ENCODE data around the gene CASR. TPM values are rescaled to one million over a fixed set of nuclear protein-coding genes. Genes with fewer than 3 reads are reported as not detected.

CASR gene
- polyA plus RNA-seq, 2 of the 4 experiments (the other 2 are of a cell fraction), result not detected

DNA sequence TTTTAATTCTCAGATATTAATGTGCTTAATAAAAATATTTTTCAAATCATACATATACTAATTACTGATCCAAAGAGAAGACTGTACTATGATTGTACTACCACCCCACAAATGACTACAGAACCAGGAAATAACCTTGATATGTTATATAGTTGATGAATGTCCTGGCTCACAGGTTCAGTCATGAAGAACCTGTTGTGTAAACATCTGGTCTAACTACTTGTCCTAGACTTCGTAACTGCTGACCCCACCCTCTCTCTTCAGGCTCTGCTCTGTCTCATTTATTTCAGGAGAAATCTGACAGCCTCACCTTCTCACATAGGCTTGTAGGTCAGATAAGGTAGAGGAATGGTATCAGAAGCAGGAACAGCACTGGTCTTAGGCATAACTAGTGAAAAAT lies 126.9 kb downstream of the CASR start:
- no peak overlapping the region for H3K4me2 ChIP-seq

DNA sequence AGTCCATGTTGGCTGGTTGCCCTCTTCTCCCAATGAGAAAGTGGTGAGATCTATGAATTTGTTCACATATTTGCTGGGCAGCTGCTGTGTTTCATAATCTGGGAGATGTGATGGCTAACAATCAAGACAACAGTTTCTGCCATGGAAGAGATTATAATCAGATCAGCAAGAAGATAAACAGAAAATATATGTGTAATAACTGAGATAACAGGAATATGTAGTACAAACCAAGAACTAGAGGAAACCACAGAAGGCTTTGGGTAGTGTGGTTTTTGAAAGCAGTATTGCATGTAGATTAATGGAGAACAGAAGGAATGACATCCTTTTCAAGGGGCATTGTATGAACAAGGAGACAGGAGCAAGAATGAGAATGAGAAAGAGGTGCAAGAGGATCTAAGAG lies 129.4 kb downstream of the CASR start:
- ChIA-PET POLR2A (no interaction called here), CTCF (interaction anchor here (0.6 to 1.0 kb wide), 2 partner anchors 24 to 25 kb away, joined by 3 to 4 read pairs; no protein-coding TSS in a partner anchor)
- no peak for DNase-seq (ENCODE audit: low read depth in 1 of 2, low spot score in 1 of 2)
- Histone ChIP-seq H3K27ac (no peak overlapping the region), H3K9me3 (no peaks in the 10 kb centered on the region), H3K4me2 (no peak overlapping the region), H3K4me1 (no peaks in the 10 kb centered on the region), H3K4me3 (no peak overlapping the region)
- FAIRE-seq, result no peak
- no peak for TF ChIP-seq MAFK (IDR thresholded peaks at IDR 0.05; ENCODE audit: partially characterized antibody)
- TF ChIP-seq, protein P1, sequence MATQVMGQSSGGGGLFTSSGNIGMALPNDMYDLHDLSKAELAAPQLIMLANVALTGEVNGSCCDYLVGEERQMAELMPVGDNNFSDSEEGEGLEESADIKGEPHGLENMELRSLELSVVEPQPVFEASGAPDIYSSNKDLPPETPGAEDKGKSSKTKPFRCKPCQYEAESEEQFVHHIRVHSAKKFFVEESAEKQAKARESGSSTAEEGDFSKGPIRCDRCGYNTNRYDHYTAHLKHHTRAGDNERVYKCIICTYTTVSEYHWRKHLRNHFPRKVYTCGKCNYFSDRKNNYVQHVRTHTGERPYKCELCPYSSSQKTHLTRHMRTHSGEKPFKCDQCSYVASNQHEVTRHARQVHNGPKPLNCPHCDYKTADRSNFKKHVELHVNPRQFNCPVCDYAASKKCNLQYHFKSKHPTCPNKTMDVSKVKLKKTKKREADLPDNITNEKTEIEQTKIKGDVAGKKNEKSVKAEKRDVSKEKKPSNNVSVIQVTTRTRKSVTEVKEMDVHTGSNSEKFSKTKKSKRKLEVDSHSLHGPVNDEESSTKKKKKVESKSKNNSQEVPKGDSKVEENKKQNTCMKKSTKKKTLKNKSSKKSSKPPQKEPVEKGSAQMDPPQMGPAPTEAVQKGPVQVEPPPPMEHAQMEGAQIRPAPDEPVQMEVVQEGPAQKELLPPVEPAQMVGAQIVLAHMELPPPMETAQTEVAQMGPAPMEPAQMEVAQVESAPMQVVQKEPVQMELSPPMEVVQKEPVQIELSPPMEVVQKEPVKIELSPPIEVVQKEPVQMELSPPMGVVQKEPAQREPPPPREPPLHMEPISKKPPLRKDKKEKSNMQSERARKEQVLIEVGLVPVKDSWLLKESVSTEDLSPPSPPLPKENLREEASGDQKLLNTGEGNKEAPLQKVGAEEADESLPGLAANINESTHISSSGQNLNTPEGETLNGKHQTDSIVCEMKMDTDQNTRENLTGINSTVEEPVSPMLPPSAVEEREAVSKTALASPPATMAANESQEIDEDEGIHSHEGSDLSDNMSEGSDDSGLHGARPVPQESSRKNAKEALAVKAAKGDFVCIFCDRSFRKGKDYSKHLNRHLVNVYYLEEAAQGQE (IDR thresholded peaks at IDR 0.05), result no peak
- ATAC-seq, result no peak

More for the DNA sequence above, 126.9 kb downstream of the CASR start:
- Histone ChIP-seq H3K9me3 (no peaks in the 10 kb centered on the region), H3K4me3 (no peak overlapping the region), H3K4me1 (no peaks in the 10 kb centered on the region), H3K27ac (no peak overlapping the region)
- ChIA-PET CTCF (no interaction called here), POLR2A (no interaction called here)
- FAIRE-seq (no peak), ATAC-seq (no peak), DNase-seq (ENCODE audit: low read depth in 1 of 2, low spot score in 1 of 2) (no peak)
- TF ChIP-seq PHF8 (IDR thresholded peaks at IDR 0.05; ENCODE audit: borderline replicate concordance, low read depth) (no peak), ZNF302 (CRISPR knock-in tag; IDR thresholded peaks at IDR 0.05) (no peak), RAD21 (conservative IDR thresholded peaks at IDR 0.05 in 1 of 2, IDR thresholded peaks at IDR 0.05 in 1 of 2) (no peak), FOSB (CRISPR knock-in tag; IDR thresholded peaks at IDR 0.05) (no peak), NR3C1 (IDR thresholded peaks at IDR 0.05) (no peak), HMGXB4 (CRISPR knock-in tag; IDR thresholded peaks at IDR 0.05; ENCODE audit: borderline replicate concordance) (no peak), CBX8 (IDR thresholded peaks at IDR 0.05) (no peak), RARB (CRISPR knock-in tag; IDR thresholded peaks at IDR 0.05) (no peak), HOXB5 (CRISPR knock-in tag; IDR thresholded peaks at IDR 0.05) (no peak), HDAC2 (IDR thresholded peaks at IDR 0.05) (no peak), RCOR1 (IDR thresholded peaks at IDR 0.05; ENCODE audit: low read depth, low read length) (no peak), NPAS2 (CRISPR knock-in tag; IDR thresholded peaks at IDR 0.05; ENCODE audit: borderline replicate concordance) (no peak), ELK1 (IDR thresholded peaks at IDR 0.05; ENCODE audit: low read depth, low read length) (no peak), JUNB (IDR thresholded peaks at IDR 0.05) (no peak), ZSCAN20 (CRISPR knock-in tag; IDR thresholded peaks at IDR 0.05) (no peak)
- TF ChIP-seq, protein P2, sequence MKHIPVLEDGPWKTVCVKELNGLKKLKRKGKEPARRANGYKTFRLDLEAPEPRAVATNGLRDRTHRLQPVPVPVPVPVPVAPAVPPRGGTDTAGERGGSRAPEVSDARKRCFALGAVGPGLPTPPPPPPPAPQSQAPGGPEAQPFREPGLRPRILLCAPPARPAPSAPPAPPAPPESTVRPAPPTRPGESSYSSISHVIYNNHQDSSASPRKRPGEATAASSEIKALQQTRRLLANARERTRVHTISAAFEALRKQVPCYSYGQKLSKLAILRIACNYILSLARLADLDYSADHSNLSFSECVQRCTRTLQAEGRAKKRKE (CRISPR knock-in tag; IDR thresholded peaks at IDR 0.05; ENCODE audit: low read depth), result no peak
- TF ChIP-seq, protein P3, sequence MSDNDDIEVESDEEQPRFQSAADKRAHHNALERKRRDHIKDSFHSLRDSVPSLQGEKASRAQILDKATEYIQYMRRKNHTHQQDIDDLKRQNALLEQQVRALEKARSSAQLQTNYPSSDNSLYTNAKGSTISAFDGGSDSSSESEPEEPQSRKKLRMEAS (IDR thresholded peaks at IDR 0.05), result no peak
- WGBS (ENCODE audit: missing lambda C conversion rate), result 20% methylated on average over 1 of the region's 1 CpG
